GM18507 (cell line): ENCODE data around the gene BICD1.
A peak's percentile ranks its signal among the peaks of the same experiment; 100 is the strongest.
"Not testable (repeated sequence)": the region's sequence is repeated elsewhere in the genome, so short reads cannot be mapped to it uniquely, and the experiment has no call there.

Source experiments
- DNase-seq: peaks from one replicate; pipeline ENCODE4 v3.0.0; 2011; ENCODE audit warnings: low read depth; ENCODE audit not compliant: insufficient read length; ENCODE audit errors: extremely low spot score
- FAIRE-seq: peaks from 2 replicates; lab custom pipeline; 2011; peaks lifted over from hg19 to GRCh38; lab: Jason Lieb, UNC

The BICD1 gene

GRCh38 chr12:32223941-32224340 is 117.3 kb downstream of the BICD1 start:
- no peak for FAIRE-seq

GRCh38 chr12:32226768-32227167 is 120.1 kb downstream of the BICD1 start:
- DNase-seq (no peak), FAIRE-seq (no peak)

More at GRCh38 chr12:32223941-32224340, 117.3 kb downstream of the BICD1 start:
- no peak for DNase-seq

GRCh38 chr12:32229971-32230612 is 123.4 kb downstream of the BICD1 start:
- FAIRE-seq, result no peak
- DNase-seq, result no peak

GRCh38 chr12:32230613-32230993 is 124.0 kb downstream of the BICD1 start:
- no peak for DNase-seq
- FAIRE-seq, result peak; percentile 73

GRCh38 chr12:32231361-32231760 is 124.7 kb downstream of the BICD1 start:
- not testable (repeated sequence) for FAIRE-seq, DNase-seq

- FAIRE-seq (no peak), DNase-seq (no peak)
Measured at GRCh38 chr12:32233568-32233967, 126.9 kb downstream of the BICD1 start.

GRCh38 chr12:32235251-32235650 is 128.6 kb downstream of the BICD1 start:
- no peak for DNase-seq
- no peak for FAIRE-seq

GRCh38 chr12:32240162-32240561 is 133.5 kb downstream of the BICD1 start:
- FAIRE-seq (no peak), DNase-seq (no peak)

GRCh38 chr12:32240831-32241230 is 134.2 kb downstream of the BICD1 start:
- DNase-seq (no peak), FAIRE-seq (no peak)

GRCh38 chr12:32242641-32243040 is 136.0 kb downstream of the BICD1 start:
- DNase-seq, result no peak
- FAIRE-seq, result no peak

- FAIRE-seq (no peak), DNase-seq (no peak)
Measured at GRCh38 chr12:32248441-32249140, 141.9 kb downstream of the BICD1 start.

GRCh38 chr12:32249777-32250176 is 143.1 kb downstream of the BICD1 start:
- no peak for FAIRE-seq
- DNase-seq, result no peak

GRCh38 chr12:32252199-32253073 is 145.8 kb downstream of the BICD1 start:
- DNase-seq (no peak), FAIRE-seq (peak; percentile 91)

GRCh38 chr12:32253154-32253790 is 146.6 kb downstream of the BICD1 start:
- DNase-seq, result no peak
- FAIRE-seq, result no peak

- no peak for DNase-seq
- FAIRE-seq, result no peak
Measured at GRCh38 chr12:32254260-32254956, 147.8 kb downstream of the BICD1 start.

- FAIRE-seq (no peak), DNase-seq (no peak)
Measured at GRCh38 chr12:32255588-32255987, 148.9 kb downstream of the BICD1 start.

- DNase-seq, result no peak
- no peak for FAIRE-seq
Measured at GRCh38 chr12:32257695-32258496, 151.2 kb downstream of the BICD1 start.

GRCh38 chr12:32260696-32261095 is 154.0 kb downstream of the BICD1 start:
- FAIRE-seq (no peak), DNase-seq (no peak)

- FAIRE-seq (no peak), DNase-seq (no peak)
Measured at GRCh38 chr12:32261638-32262037, 155.0 kb downstream of the BICD1 start.
